ENCODE data around the gene CTBP1.
A peak's percentile ranks its signal among the peaks of the same experiment; 100 is the strongest.
"Not testable (repeated sequence)": the region's sequence is repeated elsewhere in the genome, so short reads cannot be mapped to it uniquely, and the experiment has no call there.

Gene CTBP1

DNA sequence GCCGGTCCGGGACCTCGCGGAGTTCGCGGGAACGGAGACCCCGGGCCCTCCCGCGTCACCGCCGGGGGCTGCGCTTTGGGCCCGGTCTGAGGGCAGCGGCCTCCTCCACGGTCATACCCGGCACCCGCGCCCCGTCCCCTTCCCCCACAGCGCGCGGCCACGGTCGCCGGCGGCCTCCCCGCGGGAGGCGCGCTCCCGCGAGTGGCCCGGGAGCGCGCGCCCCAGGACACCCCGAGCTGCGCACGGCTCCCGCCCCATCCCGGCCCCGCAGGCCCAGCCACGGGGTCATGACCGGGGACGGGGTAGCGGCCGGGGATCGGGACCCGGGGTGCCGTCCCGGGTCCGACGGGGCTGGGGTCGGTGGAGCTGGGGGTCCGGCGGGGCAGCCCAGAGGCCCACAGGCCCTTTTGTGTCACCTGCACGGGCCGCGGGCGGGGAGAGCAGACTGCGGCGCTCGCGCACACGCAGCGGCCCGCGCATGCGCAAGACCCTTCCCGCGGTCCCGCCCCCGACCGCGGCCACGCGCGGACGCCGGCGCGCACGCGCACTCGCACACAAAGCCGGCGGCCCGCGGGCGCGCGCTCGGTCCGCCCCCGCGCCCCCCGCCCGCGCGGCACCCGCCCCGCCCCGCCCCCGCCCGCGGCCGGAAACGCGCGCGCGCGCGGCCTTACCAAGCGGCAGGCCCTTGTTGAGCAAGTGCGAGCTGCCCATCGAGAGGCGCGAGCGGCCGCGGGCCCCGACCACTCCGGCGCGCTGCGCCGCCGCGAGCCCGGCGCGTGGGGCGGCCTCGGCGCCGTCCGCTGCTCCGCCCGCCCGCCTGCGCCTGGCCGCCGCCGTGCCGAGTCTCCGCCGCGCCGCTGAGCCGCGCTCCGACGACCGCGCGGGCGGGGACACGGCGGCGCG, at the start of gene CTBP1:
Gene CTBP1, minus strand, starts transcription at position 886 of the 903 bp plus-strand sequence. CDS start 7,799 bp downstream, outside the sequence.
- DNase-seq, result peak; percentile 36 to 70

DNA sequence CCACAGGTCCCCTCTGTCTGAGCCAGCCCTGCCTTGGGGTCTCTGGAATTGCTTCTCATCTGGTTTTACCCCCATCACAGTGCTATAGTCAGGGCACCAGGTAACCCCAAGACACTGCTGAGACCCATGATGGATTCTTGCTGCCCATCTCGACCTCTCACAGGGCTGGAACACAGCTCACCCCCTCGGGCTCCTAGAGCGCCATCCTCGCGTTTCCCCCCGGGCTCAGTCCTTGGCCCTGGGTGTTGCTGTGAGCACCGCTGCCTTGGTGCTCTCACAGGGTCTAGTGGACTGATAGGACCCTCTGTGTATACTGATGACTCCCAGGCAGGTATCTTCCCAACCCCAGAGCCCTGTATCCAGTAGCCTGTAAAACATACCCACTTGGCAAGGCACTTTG, 49.5 kb upstream of the CTBP1 start:
- no peak for DNase-seq

DNA sequence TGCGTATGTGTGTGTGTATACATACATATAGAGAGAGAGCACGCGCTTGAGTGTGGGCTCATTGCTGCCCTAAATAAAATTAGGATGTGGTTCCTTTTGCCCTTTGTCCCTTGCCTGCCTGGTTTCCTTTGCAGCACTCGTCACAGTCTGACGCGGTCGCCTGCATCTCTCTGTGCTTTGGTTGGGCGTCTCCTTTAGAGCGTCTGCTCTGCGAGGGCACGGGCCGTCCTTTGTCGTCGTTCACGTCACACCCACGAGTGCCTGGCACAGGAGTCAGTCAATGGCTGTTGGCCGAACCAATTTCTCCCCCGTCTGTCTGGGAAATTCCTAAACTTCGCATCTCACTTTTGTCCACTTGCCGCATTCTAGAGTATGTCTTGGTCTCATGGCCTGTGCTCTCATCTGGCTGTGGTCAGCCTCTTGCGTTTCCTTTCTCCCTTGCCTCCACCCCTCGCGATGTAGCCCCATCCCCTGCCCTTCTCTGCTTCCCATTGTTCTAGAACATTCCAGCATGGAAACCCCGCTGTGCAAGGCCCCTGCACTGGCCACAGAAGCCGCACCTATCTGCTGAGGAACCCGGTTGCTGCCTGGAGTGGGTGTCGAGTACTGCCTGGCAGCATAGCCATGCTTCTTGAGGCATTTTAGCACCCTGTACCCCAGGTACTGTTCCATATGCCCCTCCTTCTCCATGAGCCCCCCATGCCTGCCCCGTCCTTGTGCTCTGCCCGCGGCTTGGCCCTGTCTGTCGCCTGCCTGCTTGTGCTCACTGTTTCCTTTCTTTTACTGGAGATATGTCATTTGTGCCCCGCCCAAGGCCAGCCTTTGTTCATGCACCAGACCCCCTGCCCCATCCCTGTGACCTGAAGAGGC, 48.8 kb upstream of the CTBP1 start:
- DNase-seq, result no peak

DNA sequence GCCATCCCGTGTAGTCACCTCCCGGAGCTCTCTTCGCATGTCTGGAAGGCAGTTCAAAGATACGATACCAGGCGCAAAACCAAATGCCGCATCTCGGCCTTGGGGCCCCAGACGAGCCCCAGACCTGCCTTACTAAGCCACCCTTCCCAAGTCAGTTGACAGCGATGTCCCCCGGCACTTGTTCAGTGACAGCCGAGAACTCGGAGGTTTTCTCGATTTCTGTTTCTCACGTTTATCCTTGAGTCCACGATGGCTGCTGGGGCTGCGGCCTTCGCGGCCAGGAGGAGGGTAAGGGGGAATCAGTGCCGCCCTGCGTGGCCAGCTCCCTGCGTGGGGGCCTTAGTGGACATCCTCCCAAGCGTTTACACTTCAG, 48.1 kb upstream of the CTBP1 start:
- DNase-seq, result no peak

DNA sequence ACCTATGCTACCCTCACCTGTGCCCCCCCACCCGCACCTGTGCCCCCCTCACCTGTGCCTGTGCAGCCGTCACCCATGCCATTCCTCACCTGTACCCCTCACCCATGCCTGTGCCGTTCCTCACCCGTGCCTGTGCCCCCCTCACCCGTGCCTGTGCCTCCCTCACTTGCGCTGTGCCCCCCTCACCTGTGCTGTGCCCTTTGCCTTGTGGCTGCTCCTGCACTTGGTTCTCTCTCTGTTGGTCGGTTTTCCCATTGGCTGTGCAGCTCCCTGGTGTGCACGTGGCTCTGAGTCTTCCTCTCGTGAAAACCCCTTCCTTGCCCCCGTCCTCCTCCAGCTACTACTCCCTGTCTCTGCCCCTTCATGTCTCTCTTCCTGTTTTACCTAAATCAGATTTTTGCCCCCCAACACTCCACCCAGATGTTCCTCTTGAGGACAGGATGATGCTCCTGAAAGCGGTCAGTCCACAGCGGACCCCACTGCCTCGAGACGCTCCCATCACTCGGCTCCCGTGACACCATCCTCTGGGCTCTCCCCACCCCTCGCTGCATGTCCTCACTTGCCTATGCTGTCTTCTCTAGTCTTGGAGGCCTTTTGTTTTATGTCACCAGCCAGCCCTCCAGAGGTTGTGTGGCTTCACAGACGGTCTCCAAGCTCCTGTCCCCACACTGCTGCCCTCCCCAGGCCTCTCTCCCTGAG, 47.5 kb upstream of the CTBP1 start:
- DNase-seq, result no peak

DNA sequence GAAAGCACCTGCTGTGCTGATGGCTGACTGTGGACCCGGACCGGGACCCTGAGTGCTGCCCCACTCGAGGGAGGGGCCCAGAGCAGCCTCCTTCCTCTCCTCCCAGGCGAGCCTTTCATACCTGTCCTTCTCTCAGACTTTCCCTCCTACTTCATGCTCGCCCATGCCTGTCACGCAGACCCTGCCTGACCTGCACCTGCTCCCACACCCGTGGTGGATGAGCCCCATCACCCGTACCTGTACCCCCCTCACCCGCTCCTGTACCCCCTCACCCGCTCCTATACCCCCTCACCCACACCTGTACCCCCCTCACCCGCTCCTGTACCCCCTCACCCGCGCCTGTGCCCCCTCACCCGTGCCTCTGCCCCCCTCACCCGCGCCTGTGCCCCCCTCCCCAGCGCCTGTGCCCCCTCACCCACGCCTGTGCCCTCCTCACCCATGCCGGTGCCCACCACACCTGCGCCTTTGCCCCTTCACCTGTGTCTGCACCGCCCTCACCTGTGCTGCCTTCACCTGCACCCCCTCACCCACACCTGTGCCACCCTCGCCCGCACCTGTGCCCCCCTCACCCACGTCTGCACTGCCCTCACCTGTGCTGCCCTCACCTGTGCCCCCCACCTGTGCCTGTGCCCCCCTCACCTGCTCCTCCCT, 46.6 kb upstream of the CTBP1 start:
- no peak for DNase-seq

DNA sequence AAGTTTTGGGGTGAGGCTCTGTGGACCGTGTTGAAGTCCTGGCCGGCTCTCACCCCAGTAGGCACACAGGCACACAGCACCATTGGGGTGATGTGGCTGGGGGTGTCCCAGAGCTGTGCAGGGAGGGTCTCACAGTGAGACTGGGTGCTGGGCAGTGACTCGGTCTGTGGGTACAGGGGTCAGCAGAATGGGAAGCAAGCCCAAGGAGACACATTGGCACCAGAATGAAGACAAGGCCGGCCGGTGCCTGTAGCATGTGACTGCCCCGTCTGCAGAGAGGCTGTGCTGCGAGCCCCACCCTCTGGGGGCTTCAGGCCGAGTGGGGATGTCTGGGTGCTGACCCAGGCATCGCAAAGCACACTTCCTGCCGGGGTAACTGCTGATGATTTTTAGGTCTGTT, 46.0 kb upstream of the CTBP1 start:
- no peak for DNase-seq

DNA sequence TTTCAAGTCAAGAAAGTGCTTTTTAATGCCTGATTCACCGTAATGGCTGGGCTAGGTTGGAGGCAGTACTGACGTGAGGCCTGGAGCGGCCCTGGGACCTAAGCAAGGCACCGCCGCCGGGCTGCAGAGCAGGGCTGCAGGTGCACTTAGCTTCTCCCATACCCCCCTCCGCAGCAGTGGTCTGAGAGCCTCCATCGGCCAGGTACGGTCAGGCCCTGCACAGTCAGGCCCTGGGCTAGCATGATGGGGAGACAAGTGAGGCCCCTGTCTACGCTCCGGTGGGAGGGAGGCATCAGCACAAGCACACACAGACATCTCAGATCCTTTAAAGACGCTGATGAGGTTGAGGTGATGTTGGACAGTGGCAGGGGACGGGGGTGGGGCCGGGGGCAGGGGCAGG, 45.5 kb upstream of the CTBP1 start:
- no peak for DNase-seq

DNA sequence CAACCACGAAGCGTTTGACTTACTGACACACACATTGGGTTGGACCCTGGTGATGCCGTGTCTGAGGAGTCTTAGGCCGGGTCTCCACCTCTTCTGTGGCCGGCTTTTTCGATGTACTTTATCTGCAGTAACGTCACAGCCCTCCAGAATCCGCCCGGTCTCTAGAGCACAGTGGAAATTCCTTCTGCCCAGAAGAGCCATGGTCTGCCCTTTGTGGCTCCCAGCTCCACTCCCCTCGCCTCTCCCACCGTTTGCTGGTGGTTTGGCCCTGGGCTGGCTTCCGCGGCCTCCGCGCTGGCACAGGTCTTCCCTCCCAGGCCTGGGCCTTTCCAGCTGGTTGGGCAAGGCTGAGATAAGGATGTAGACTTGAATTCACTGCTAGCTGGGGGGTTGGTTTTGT, 45.1 kb upstream of the CTBP1 start:
- no peak for DNase-seq

DNA sequence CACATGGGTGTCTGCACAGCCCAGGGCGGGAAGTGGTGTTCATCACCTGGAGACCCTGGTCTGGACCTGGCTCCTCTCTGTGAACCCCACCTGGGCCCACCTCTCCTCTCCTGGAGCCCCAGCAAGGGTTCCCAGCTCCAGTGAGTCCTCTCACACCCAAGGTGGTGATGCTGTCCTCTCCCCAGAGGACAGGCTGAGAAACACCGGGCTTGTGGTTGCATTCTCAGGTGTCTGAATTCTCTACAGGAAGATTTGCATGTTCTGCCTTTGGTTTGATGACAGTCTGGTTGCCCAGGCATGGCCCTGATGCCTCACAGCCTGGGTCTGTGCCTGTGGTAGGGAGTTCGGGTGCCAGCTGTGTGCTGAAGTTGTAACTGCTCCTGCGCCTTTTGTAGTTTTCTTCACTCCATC, 44.6 kb upstream of the CTBP1 start:
- no peak for DNase-seq

DNA sequence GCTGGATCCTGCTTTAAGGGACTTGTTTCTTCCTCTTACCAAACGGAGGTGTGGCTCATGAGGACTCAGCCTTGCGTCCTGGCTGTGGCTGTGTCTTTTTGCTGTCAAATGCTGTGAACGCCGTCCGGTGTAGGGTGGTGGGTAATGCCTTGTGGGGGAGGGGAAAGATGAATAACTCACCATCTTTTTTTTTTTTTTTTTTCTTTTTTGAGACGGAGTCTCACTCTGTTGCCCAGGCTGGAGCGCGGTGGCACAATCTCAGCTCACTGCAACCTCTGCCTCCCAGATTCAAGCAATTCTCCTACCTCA, 43.7 kb upstream of the CTBP1 start:
- DNase-seq, result not testable (repeated sequence)

DNA sequence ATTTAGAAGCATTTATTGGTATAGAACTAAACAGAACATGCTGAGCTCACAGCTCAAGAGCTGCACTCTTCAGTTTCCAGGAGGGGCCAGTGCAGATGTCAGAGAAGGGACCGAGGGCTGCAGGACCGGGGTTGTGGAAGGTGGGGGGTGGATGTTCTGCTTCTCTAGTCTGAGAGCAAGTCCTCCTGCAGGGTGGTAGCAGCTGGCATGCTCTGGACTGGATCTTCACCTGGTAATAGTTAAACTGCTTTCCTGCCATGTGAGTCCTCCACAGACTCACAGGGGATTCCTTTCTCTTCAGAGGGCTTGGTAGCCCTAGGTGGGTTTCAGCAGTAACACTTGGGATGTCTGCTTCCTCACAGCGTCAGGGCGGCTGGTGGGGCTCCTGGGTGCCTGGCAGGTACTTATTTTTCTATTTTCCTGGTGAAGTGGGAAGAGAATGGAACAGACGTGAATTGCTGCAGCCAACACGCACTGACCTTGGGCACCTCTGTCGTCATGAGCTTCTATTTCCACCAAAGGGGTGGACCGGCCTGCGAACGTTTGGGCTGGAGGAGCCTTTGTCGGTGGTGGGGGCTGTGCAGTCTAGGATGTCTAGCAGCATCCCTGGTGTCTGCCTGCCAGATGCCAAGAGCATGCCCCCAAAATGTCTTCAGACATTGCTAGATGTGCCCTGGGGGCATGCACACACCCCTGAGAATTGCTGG, 43.2 kb upstream of the CTBP1 start:
- no peak for DNase-seq

DNA sequence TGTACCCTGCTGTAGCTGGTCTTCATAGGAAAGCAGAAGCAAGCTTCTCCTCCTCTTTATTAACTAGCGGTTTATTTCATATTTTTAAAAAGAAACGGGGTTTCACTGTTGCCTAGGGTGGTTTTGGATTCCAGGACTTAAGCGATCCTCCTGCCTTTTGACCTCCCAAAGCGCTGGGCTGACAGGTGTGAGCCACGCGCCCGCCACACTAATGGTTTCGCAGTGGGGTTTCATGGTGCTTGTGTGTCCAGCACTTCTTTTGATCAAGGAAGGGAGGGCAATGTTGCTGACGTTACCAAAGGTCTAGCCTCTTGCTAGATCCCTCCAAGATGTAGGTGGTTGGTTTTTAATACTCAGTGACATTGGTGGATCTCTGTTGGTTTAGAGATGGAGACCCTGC, 42.2 kb upstream of the CTBP1 start:
- no peak for DNase-seq

DNA sequence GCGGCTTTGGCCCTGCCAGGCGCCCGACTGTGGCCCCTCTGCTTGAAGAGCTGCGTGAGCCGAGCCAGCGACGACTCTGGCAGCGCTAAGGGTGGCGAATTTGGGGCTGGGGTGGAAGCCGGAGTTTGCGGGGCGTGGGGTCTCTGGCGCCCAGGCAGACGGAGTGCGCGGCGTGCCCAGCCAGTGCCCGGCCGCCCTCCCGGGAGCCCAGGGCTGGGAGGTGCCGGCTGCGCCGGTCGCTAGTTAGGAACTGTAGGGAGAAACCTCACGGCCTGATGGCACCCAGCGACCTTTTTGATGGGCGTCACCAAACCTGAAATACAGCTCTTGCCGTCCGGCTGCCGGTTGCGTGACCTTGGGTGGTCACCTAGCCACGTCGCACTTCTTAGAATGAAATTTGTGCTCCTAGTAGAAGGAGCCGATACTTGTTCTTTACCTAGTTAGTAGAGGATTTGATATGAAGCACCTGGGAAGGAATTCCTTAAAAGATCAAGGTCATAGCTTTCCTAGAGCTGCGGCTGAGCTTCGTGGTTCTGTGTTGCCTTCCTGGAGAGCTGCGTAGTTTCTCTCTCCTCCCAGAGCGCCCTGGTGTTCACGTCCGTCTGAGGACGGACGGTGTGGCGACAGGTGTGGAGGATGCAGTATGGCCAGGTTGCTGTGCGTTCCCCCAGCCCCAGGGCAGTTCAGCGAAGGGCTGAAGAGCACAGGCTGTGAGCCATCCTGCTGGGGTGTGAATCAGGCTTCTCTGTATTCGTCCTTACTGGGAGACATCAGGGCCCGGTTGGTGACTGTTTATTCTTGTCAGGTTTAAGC, 41.4 kb upstream of the CTBP1 start:
- DNase-seq, result no peak

DNA sequence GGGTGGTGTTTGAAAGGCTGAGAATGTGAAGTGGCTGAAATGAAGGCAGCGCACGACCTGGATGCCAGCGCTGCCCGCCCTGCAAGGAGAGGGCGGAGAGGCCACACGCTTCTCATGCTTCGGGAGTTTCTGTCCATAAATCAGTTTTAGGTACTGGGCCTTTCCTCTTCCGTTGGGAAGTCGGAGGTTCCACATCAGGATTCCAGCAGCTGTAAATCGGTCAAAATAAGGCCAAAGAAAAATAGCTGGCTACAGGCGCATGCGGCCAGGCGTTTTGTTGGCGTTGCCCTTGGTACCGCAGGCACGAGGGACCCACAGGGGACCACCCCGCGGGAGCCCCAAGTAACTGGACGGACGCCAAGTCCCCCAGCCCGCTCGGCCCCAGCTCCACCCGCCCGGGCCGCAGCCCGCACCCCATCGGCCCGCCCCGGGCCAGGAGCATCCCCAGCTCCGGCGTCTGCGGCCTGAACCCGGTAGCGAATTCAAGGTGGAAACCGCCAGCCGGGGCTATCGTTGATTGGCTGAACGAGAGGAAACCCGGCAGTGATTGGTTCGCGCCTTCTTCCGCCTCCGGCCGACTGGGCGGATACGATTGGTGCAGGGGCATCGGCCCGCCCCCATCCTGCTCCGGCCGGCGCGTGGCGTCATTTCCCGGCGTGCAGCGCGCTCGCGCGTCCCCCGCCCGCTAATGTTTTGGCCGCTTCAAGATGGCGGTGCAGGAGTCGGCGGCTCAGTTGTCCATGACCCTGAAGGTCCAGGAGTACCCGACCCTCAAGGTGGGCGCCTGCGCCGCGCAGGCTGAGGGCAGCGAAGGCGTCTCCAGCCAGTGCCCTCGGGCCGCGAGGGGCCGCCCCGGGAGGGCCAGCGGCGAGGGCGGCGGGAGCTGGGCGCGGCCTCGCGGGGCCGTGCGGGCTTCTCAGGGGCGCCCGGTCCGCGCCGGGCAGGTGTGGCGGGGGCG, 40.6 kb upstream of the CTBP1 start, which contains the start of gene MAEA:
Gene MAEA, plus strand, starts transcription at position 685 of the 958 bp plus-strand sequence. Its CDS starts 23 bp downstream, at position 708.
- DNase-seq, result peak; percentile 88 to 96

DNA sequence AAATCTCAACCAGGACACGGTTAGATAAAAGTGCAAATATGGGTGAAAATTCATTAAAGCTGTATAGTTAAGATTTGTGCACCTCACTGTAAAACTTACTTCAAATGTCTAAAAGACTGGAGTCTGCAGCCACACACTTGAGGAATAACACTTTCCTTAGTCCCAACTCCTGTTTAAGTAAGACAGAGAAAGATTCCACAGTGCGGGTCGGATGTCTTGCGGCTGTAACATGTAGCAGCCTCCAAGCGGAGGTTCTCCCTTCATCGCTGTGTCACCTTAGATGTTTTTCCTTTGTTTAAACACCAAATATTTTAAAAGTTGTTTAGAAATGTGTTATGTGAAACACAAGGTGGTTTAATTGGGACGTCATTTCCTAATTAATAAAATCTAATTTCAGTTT, 39.9 kb upstream of the CTBP1 start:
- DNase-seq, result no peak

DNA sequence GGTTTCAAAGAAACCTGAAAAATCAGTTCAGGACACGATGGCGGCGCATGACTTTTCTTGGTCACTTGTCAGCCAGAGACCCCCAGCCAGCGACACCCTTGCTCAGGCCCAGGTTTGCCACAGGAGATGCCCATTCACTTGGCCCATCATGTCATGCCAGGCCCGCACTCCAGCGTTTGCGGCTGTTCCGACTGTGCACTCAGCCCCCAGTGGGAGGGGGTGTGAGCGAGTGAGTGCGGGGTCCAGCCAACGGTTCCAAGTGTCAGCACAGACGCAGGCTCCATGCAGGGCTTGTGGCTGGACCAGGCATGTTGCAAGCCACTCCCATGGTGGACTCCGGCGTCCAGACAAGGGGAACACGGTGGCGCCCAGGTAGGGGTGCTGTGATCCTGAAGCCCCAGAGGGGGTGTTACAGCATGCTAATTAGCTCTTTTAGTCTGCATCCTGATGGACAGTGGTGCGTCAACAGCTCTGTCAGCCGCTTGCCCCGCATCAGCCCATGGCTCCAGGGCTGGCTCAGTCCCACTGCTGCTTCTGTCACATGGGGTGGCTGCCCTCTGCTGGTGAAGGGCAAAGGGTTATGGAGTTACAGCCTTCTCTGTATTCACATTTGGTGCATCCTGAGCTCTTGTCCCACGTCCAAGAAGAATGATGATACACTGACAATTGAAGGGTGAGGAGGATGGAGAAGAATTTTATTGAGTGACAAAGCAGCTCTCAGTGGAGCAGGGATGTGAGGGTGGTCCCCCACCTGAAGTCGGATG, 37.0 kb upstream of the CTBP1 start:
- peak; percentile 13 to 18 for DNase-seq

DNA sequence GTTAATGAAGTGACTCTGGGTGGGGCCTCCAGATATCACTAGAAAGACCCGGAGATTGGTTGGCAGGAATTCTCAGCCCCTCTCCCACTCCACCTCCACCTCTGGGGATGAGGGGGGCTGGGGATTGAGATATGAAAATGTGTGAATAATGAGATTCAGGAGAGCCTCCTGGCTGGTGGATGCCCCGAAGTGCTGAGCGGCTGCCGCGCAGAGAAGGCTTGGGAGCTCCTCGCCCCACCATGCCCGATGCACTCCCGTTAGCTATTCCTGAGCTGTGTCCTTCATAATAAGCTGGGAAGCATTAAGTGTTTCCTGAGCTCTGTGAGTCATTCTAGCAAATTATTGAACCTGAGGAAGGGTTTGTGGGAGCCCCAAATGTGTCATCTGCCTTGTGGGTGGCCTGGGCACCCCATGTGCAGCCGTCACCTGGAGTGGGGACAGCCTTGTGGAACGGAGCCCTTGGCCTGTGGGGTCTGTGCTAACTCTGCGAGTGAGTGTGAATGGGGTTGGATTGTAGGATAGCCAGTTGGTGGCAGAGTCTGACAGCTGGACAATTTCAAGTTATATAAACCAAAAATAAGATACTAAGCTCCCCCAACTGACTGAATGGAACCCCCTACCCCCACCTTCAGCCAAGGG, 36.3 kb upstream of the CTBP1 start:
- DNase-seq, result no peak

DNA sequence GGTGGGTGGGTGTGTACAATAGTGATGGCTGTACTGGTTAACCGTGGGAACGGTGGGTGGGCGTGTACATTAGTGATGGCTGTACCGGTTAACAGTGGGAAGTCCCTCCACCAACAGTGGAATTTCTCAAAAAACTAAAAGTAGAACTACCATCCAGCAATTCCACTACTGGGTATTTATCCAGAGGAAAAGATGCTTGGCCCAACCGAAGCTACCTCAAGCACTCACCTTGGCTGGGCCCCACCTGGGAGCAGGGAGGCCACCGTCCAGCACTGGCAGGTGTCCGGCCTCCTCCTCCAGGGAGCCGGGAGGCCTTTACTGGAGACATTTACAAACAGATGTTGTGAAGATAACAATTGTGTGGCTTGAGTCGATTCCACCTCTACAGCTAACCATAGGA, 34.8 kb upstream of the CTBP1 start:
- no peak for DNase-seq

All from NCI-H524 (cell line).